Activated CD4-positive, alpha-beta memory T cell treated with anti-CD3 and anti-CD28 coated beads, Interleukin-2, amount 10 ng/mL, durations not matched to agents 7 days and 5 days (primary cell): ENCODE measurements around the gene NOL4L. TPM values are rescaled to one million over a fixed set of nuclear protein-coding genes. Genes with fewer than 3 reads are reported as not detected.
"Not testable (repeated sequence)": the region's sequence is repeated elsewhere in the genome, so short reads cannot be mapped to it uniquely, and the experiment has no call there.

ENCODE experiments used
- CTCF ChIA-PET: fragments of 350-600 bp; sonication (Branson Sonifier 250); formaldehyde crosslinking; loops from one replicate; lab custom pipeline; 2021; ENCODE audit warnings: antibody characterized with exemption, inconsistent platforms; lab: Charles Lee
- POLR2A ChIA-PET: fragments of 350-600 bp; sonication (Branson Sonifier 250); formaldehyde crosslinking; loops from one replicate; lab custom pipeline; 2021; ENCODE audit warnings: antibody characterized with exemption; lab: Charles Lee
- DNase-seq: peaks from one replicate; pipeline ENCODE4 v3.0.0-alpha.2; 2020
- H3K27ac Mint-ChIP-seq: one replicate; pipeline ENCODE4 v1.8.0; 2021; ENCODE audit warnings: mild to moderate bottlenecking, mixed read lengths
- H3K27me3 Mint-ChIP-seq: one replicate; pipeline ENCODE4 v1.8.0; 2021; ENCODE audit warnings: mixed read lengths
- H3K36me3 Mint-ChIP-seq: one replicate; pipeline ENCODE4 v1.8.0; 2021; ENCODE audit warnings: low read depth, mixed read lengths
- H3K4me1 Mint-ChIP-seq: one replicate; pipeline ENCODE4 v1.8.0; 2021; ENCODE audit warnings: mixed read lengths
- H3K4me3 Mint-ChIP-seq: one replicate; pipeline ENCODE4 v1.8.0; 2021; ENCODE audit warnings: mild to moderate bottlenecking, mixed read lengths
- H3K9me3 Mint-ChIP-seq: one replicate; pipeline ENCODE4 v1.8.0; 2021; ENCODE audit warnings: mixed read lengths
- total RNA-seq, 2 experiments: library from RNA; stranded (reverse); gene quantifications; one replicate each; pipeline ENCODE4 v1.2.3, GENCODE V29; 2021

The NOL4L gene
- total RNA-seq, 2 experiments from 2014 or later = 17.1 to 19.1 TPM

DNA sequence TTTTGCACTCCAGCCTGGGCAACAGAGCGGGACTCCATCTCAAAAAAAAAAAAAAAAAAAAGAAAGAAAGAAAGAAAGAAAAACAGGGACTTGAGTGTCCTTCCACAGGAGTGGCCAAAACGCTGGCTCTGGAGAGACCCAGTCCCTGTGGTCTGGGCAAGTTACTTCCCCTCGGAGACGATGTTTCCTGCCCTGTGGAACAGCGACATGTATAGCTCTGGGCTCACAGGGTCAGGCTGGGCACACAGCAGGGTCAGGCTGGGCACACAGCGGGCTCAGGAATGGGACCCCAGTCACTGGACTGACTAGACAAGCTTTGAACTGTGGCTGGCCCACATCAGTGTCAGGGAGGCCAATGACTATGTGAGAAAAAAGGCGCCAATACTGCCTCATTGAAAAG is 116.3 kb downstream of the NOL4L start:
- DNase-seq = no peak
- H3K9me3 Mint-ChIP-seq = no peaks in the 10 kb centered on the region
- no peak overlapping the region for H3K27ac Mint-ChIP-seq
- POLR2A ChIA-PET = no interaction called here
- CTCF ChIA-PET = no interaction called here
- no peaks in the 10 kb centered on the region for H3K27me3 Mint-ChIP-seq
- no peak overlapping the region for H3K4me3 Mint-ChIP-seq
- no peaks in the 10 kb centered on the region for H3K36me3 Mint-ChIP-seq
- peaks cover 2% of the 10 kb centered on the region for H3K4me1 Mint-ChIP-seq

DNA sequence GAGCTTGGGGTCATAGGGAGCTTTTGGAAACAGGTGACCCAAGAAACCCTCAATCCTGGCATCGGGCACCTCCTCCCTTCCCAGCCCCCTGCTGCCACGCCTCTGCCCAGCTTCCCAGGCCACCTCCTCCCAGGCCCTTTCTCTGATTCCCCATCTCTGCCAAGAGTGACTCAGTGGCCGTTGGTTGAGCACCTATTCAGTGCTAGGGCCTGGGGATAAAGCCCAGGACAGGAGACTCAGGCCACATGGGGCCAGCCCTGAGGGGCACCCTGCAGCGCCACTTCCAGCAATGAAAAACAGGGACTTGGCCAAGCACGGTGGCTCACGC is 116.9 kb downstream of the NOL4L start:
- Mint-ChIP-seq H3K27ac (no peak overlapping the region), H3K27me3 (no peaks in the 10 kb centered on the region), H3K36me3 (no peaks in the 10 kb centered on the region), H3K4me1 (peaks cover 2% of the 10 kb centered on the region), H3K9me3 (no peaks in the 10 kb centered on the region), H3K4me3 (no peak overlapping the region)
- CTCF ChIA-PET = no interaction called here
- POLR2A ChIA-PET = no interaction called here
- no peak for DNase-seq

DNA sequence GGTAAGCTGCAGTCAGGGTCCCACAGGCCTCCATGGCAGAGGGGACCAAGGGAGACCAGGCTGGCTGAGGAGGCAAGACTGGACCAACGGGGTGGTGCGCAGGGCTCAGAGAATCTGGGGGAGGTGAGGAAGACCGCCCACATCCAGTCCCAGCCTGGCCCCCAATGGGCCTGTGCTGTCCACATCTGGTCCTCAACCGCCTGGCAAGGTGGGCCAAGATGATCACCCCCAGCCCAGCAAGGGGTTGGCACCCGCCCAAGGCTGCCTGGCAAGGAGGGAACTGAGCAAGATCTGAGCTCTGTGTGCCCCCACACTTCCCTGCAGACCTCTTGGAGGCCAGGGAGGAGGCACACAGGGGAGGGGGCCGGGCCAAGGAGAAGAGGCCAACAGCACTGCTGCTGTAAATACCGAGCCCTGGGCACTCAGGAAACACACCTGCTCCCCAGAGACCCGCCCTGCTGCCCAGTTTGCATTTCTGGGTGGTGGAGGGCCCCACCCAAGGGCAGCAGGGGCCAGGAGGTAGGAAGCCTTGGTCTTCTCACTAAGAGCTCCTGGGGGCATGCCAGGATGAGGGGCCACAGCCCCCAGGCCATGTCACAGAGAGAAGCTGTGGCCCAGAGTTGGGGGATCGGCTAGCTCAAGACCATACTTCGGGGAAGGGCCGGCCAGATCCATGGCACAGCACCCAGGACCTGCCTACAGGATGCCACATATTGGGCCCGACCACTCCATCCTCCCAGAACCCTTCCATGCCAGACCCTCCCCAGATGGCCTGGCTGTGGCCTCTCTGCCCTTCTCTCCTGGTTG is 117.4 kb downstream of the NOL4L start:
- POLR2A ChIA-PET = interaction anchor here (1.3 kb wide), 1 partner anchor 12 kb away, joined by 3 read pairs; no protein-coding TSS in a partner anchor
- Mint-ChIP-seq H3K4me3 (no peak overlapping the region), H3K36me3 (no peaks in the 10 kb centered on the region), H3K4me1 (peaks cover 2% of the 10 kb centered on the region), H3K9me3 (no peaks in the 10 kb centered on the region), H3K27ac (no peak overlapping the region), H3K27me3 (no peaks in the 10 kb centered on the region)
- CTCF ChIA-PET = no interaction called here
- no peak for DNase-seq

DNA sequence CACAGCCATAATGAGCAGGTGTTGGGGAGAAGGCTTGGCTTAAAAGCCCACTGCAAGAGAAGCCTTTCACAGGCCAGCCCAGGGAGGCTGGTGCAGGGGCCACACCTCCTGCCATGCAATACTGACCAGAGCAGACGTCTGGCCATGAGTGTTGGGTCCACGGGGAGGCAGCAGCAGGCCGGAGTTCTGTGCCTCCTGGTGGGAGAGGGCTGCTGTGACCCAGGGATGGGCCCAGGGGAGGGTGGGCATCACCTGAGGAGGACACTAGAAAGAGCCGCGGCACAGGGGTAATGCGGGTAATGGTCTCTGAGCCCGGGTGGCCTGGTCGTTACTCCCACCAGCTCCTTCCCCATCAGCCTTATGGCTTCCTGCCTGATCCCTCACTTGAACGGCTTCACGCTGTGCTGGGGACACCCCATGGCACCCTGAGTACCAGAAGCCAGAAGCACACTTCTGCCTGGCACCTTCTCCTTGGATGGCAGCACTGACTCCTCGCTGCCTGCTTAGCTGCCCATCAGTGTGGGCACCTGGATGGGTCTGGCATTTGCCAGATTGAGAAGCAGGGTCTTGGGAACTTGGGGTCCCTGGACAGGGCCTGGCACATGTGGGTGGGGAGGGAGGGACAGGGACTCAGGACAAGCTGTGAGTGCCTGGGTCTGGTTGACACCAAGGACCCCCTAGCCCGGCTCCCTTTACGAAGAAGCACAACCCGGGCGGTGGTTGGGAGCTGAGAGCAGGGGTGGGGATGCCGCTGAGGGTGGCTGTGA is 118.2 kb downstream of the NOL4L start:
- no peak for DNase-seq
- Mint-ChIP-seq H3K9me3 (no peaks in the 10 kb centered on the region), H3K27ac (no peak overlapping the region), H3K36me3 (no peaks in the 10 kb centered on the region), H3K27me3 (no peaks in the 10 kb centered on the region), H3K4me1 (peaks cover 2% of the 10 kb centered on the region), H3K4me3 (no peak overlapping the region)
- POLR2A ChIA-PET = interaction anchor here (1.3 kb wide), 1 partner anchor 12 kb away, joined by 3 read pairs; no protein-coding TSS in a partner anchor
- CTCF ChIA-PET = no interaction called here

DNA sequence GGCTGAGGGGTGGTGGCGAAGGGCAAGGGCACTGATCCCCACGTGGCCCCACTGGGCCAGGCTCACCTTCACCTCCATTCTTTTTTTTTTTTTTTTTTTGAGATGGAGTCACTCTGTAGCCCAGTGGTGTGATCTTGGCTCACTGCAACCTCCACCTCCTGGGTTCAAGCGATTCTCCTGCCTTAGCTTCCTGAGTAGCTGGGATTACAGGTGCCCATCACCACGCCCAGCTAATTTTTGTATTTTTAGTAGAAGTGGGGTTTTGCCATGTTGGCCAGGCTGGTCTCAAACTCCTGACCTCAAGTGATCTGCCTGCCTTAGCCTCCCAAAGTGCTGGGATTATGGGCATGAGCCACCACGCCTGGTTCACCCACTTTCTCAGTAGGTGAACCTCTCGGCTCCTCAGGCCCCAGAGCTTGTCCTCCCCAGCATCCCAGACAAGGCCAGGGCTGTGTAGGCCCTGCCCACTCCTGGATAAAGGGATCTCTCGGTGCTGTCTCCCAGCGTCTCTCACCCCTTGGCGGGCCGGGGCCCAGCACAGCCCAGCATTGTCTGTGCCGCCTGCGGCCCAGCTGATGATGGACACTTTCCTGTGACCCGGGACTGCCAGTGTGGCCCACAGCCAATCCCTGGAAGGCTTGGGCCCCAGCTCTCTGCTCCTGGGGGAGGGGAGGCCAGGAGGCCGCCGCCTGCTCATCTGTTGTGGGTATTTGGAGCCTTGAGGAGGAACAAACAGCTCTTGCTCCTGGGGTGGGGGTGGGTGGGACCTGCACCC is 119.0 kb downstream of the NOL4L start:
- H3K27me3 Mint-ChIP-seq, H3K4me3 Mint-ChIP-seq, H3K27ac Mint-ChIP-seq, H3K9me3 Mint-ChIP-seq, H3K4me1 Mint-ChIP-seq, DNase-seq, CTCF ChIA-PET, H3K36me3 Mint-ChIP-seq: not testable (repeated sequence)
- POLR2A ChIA-PET = interaction anchor here (1.3 kb wide), 1 partner anchor 11 kb away, joined by 3 read pairs; no protein-coding TSS in a partner anchor

DNA sequence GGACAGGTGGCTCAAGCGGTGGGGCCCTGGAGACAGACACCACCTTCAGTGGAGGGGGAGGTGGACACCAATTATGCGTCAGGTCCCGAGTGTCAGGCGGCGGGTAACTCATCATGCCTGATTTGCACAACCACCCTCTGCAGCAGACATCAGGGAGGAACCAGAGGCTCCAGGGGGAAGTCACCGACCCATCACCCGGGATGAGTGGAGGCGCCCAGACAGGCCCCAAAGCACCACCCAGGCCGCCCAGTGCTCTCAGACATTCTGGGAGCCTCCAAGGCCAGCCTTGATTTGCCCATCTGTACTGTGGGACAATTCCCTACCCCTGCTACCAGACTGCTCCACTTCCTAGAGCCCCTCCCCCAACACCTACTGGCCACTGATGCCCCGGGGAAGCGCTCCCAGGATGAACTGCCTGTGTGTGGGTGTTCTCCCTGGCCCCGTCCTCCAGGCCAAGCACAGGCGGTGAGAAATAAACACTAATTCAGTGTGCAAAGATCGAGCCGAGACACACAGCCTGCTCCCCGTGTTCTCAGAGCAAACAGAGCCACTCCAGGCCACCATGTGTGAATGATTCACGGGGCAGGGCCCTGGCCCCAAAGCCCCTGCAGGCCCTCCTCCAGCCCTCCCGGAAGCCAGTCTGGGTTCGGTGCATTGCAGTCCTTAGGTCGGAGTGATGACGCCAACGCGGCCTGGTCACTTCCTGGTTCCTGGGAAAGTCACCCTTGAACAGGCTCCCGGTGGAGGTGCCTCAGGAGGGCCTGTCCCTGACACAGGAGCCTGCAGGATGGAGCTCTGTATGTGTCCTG is 119.8 kb downstream of the NOL4L start:
- Mint-ChIP-seq H3K36me3 (no peaks in the 10 kb centered on the region), H3K27me3 (no peaks in the 10 kb centered on the region), H3K4me1 (peaks cover 1% of the 10 kb centered on the region), H3K9me3 (no peaks in the 10 kb centered on the region), H3K27ac (no peak overlapping the region), H3K4me3 (no peak overlapping the region)
- ChIA-PET POLR2A (no interaction called here), CTCF (no interaction called here)
- DNase-seq = no peak

DNA sequence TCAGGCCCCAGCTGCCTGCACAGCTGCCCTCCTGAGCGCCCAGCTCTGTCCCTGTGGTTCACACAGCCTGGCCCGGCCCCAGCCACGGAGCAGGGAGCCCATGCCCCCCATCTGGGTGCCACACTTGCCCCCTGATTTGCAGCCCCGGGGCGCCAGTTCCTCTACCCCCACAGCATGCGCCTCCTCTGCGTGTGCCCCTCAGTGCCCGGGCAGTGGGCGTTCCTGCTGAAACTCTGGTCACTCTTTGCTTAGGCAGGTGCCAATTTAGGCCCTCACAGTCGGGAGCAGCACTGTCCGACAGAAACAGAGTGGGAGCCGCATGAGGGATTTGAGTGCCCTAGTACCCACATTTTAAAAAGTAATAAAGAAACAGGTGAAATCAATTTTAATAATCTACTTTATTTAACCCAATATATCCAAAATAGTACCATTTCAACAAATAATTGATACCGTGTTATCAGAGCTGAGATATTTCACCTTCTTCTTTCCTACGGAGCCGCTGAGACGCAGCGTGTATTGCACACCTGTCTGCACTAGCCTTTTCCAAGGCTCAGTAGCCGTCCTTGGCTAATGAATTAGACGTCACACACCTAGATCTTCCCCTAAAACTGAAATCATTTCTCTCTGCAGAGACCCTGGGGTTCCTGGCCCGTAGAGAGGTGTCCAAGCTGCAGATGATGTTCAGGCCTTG is 120.6 kb downstream of the NOL4L start:
- Mint-ChIP-seq H3K9me3 (no peaks in the 10 kb centered on the region), H3K4me3 (no peak overlapping the region), H3K4me1 (no peaks in the 10 kb centered on the region), H3K27ac (no peak overlapping the region), H3K36me3 (no peaks in the 10 kb centered on the region), H3K27me3 (no peaks in the 10 kb centered on the region)
- CTCF ChIA-PET = no interaction called here
- DNase-seq = no peak
- POLR2A ChIA-PET = no interaction called here

DNA sequence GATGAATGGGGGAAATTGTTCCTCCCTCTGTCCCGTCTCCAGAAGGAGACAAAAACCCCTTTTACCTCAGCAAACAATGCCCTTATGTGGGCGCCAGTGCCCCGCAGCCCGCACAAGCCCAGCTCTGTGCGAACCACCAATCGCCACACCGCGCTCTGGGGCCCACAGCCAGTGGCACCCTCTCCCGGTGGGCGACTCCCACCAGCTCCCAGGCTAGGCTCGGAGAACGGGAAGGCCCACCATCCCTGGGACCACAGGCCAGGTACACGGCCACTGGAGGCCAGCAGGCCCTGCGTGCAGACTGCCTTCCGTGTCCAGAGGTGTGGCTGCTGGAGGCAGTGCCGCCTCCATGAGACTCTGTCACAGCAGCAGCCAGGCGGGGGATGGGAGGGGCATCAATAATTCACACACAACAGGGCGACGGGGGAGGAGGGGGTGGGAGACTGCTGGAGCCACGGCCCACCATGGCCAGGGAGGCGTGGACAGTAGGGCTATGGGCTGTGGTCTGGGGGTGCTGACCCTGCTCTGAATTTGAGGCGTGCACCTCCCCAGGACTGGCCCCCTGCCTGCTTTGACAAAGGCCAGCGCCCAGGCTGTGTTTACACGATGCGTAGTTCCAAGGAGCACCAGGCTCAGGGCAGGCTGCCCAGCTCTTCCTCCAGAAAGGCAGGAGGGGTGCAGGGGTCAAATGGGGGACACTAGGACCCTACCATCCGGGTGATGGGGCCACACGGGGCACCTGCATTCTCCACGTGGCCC is 121.3 kb downstream of the NOL4L start:
- ChIA-PET POLR2A (no interaction called here), CTCF (no interaction called here)
- no peak for DNase-seq
- no peak overlapping the region for H3K4me3 Mint-ChIP-seq
- no peak overlapping the region for H3K27ac Mint-ChIP-seq
- no peaks in the 10 kb centered on the region for H3K27me3 Mint-ChIP-seq
- no peaks in the 10 kb centered on the region for H3K36me3 Mint-ChIP-seq
- no peaks in the 10 kb centered on the region for H3K4me1 Mint-ChIP-seq
- no peaks in the 10 kb centered on the region for H3K9me3 Mint-ChIP-seq

DNA sequence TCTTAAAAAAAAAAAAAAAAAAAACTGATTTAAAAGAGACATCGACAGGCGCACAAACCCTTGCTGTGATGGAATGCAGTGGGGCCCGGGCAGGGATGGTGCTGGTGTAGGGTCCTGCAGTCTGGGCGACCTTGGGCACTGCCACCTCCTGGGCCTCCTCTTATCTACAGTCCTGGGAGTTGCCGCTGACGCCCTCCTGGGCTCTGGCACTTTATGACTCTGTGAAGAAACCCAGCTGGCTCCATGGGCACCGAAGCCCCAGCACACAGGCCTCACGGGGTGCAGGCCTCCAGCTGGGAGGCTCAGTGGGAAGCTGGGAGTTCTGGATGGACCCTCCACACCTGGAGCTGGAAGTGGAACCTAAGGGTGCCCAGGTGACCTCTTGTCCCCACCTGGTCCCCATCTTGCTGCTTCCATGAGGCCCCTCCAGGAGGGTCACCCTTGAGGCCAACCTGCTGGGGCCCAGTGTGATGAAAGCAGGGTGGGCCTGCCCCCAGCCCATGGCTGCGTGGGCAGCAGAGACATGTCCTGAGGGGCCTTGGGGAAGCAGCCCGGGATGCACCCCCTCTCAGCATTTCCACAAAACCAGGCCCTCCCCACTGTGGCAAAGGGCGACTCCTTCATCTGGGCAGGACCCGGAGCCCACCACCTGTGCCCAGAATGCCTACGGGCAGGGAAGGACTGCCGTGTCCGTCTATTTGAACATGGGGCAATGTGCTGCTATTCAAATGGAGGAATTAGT is 122.1 kb downstream of the NOL4L start:
- Mint-ChIP-seq H3K4me3 (no peak overlapping the region), H3K27me3 (no peaks in the 10 kb centered on the region), H3K4me1 (no peaks in the 10 kb centered on the region), H3K9me3 (no peaks in the 10 kb centered on the region), H3K27ac (no peak overlapping the region), H3K36me3 (no peaks in the 10 kb centered on the region)
- ChIA-PET CTCF (no interaction called here), POLR2A (no interaction called here)
- no peak for DNase-seq

DNA sequence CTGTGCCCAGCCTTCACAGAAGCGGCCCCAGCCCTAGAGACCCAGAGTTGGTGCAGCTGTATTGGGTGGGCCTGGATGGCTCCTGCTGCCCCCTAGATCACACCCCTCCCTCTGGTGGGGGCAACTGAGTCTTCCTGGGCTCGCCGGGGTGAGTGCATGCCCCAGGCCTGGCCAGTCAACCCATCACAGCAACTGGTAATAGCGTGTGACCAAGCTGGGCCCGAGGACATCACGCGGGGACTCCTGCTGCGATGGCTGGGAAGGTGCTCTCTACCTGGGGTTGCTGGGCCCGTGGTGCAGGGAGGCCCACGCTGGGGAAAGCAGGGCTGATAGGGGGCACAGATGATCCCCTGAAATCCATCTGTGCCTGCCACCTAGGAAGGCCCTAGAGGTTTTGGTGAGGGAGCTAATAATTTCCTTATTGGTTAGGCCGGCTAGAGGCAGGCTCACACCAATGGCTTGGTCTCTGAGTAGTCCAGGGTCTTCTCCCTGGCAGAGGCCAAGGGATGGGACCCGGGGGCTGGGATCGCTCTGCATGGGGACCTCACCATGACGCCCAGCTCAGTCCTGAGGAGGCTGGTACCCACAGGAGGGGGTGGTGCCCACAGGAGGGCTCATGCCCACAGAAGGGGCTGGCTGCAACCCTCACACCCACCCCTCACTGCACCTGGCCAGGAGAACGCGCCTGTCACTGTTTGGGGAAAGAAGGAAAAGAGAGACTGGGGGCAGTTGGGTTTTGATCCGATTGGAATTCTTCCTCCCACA is 123.1 kb downstream of the NOL4L start:
- no peaks in the 10 kb centered on the region for H3K27me3 Mint-ChIP-seq
- H3K36me3 Mint-ChIP-seq = no peaks in the 10 kb centered on the region
- no peak overlapping the region for H3K27ac Mint-ChIP-seq
- no peak for DNase-seq
- POLR2A ChIA-PET = no interaction called here
- H3K9me3 Mint-ChIP-seq = no peaks in the 10 kb centered on the region
- no peaks in the 10 kb centered on the region for H3K4me1 Mint-ChIP-seq
- no peak overlapping the region for H3K4me3 Mint-ChIP-seq
- CTCF ChIA-PET = no interaction called here
